GM19351 (cell line): ENCODE measurements around the gene DUSP9.

Source experiments
- ATAC-seq: cut with Tn5 transposase; IDR thresholded peaks from one replicate; pipeline ENCODE4 v1.9.1; 2021; ENCODE audit warnings: mild to moderate bottlenecking, moderate library complexity; ENCODE audit not compliant: unreplicated experiment

Gene DUSP9

DNA sequence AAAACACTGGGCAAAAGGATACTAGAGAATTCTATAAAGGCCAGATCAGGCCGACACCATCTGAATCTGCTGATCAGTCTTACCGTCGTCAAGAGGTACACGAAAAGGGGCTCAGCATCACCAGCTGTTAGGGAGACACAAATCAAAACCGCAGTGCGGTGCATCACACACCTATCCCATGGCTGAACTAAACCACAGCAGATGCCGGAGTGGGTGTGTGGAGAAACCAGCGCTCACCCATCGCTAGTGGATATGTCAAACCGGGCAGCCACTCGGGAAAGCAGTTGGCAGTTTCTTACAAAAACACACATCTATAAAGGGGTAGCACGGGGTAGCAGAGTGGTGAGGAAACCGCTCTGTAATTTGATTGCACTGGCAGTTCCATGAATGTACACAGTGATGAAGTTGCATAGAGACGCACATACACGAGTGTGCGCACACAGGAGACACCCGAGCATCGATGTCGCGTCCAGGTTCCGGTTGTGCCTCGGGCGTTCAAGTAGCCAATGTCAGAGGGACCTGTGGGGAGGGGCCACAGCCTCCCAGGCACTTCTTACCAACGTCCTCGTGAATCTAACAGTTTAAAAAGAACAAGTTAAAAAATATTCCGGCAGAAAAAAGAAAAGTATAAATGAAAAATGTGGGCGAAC lies 24.9 kb upstream of the DUSP9 start:
- ATAC-seq, result no peak

DNA sequence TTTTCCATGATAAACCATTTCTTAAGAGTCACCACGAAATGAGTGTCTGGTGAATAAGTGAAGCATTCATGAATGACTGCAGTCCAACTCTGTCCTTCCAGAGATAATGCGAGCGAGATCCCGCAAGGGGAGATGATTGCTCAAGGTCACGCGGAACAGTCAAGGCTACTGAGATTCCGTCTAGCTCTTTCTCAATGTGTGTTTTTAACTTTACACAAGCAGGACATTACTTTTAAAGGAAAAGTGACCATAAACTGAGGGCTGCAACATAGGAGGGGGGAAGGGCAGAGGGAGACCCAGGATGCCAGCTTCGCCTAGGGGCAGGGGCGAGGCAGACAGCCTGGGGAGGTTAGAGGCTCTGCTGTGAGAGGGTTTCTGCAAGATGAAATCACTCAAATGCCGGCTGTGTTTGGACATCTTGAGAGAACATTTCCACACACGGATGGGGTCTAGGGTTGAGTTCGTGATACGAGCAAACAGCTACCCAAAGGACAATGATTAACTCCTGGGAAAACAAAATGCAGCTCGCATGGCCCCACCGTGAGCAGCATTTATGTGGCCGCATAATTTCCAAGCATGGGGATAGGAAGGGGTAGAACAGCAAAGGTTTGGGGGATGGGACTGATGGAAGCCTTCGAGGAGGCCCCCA lies 24.2 kb upstream of the DUSP9 start:
- no peak for ATAC-seq

DNA sequence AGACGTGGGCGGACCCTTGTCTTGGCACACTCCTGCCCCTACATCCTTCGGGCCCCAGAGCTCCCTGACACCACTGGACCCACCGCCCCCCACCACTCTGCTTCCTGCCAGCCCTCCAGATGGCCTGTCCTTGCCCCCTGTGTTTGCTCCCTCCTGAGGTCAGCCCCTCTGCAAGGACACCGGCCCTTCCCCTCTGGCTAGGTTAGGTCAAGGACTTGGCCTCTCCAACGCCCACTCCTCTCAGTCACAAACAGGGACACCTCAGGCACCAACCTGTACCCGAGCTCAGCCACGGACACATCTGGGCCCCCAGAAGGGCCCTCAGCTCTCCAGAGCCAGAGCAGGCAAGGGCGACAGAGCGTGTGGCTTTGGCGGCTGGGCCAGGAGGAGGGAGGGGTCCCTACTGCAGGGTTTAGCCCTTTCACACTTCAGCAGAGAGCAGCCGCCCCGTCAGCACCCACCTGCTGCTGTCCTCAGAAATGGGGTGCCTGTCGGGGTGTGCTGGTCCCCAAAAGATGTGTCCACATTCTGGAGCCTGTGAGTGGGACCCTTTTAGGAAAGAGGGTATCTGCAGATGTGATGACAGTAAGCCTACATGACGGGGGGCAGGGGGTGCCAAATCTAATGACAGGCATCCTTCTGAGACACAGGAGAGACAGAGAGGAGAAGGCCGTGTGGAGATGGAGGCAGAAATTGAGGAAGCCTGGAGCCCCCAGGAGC lies 23.5 kb upstream of the DUSP9 start:
- no peak for ATAC-seq

DNA sequence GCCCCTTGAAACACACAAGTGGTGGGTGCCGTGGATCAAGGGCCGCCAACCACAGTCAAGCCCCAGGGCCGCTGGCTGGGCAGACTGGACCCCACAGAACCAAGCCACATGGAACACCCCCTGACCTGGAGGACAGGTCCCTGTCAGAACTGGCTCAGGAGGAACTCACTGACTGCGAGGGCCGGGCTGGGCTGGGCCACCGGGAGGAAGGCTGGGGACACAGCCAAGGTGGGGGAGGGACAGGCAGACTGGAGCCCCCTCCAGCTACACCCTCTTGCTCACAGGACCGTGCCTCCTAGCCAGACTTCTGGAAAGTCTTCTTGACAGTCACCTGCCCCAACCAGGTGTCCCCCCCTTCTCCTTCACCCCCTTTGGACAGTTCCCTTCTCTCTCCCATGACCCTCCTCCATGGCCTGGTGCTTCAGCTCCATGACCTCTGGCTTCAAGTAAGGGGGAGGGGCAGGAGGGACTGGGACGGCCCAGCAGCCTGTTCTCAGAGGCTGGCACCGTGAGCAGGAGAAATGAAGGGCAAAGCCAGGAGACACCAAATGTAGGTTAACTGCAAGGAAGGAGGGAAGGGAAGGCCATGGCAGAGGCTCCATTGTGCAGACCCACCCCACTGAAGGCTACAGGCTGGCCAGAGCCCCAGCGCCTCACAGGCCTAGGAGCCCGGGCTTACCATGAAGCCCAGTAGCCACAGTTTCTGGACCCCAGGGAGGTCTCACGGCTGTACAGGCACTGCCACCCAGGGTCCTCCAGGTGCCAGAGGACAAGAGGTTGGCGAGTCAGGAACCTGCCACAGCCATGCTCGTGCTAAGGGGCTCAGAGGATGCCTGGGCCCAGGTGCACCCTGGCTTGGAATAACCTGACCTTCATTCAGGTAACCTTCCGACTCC lies 22.6 kb upstream of the DUSP9 start:
- no peak for ATAC-seq

DNA sequence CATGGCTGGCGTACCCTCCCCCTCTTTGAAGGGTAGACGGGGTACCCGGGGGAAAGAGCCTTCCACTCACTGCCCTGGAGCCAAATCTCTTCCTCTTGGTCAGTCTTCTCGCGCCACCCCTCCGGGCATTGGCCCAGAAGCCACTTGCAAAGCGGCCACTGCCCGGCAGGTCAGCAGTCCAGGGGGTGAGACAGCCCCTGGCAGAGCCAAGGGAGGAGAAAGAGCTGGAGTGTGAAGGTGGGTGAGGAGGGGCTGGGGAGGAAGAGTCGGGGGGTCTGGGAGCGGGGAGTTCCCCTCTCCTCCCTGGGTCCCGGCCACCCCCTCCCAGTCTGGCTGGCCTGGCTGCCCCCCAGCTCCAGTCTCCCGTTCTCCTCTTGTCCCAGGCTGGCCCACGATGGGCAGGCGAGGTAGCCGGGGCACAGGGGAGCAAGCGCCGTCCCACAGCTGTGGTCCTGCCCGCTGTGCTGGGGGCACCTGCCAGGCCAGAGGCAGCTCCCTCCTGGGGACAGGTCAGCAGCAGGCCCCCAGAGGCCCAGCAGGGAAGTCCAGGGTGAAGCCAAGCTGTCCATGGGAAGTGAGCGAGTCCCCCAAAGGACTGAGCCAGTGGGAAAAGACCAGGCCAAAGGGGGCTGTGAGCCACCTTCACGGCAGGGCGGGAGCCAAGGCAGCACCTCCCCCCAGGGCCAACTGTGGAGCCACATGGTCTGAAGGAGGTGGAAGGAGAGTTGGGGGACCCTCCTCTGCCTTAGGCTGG lies 21.6 kb upstream of the DUSP9 start:
- ATAC-seq, result no peak

DNA sequence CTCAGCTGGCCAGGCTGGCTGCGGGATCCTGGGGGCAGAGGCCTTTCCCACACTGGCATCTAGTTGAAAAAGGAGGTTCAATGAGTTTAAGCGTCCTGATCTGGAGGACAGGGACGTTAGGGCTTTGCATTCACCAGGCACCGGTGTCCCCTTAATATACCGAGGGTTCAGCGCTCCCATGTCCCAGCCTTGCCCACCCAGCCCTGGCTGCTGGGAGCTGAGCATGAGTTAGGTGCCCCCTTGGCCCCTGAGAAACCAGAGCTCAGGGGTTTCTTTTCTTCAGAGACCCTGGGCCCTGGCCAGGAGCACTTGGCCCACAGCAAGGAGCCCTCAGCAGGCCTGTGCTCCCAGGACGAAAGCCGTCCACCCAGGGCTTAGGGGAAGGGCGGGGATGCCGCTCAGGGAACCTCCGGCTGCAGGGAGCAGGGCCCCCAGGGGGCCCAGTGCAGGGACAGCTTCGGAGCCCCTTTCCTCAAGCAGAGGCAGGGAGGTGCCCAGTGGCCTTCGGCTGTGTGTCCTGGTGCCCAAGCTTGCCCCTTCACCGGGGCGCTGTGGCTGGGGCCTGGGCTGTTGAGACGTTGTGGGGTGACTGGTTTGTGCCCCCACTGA lies 20.9 kb upstream of the DUSP9 start:
- no peak for ATAC-seq

DNA sequence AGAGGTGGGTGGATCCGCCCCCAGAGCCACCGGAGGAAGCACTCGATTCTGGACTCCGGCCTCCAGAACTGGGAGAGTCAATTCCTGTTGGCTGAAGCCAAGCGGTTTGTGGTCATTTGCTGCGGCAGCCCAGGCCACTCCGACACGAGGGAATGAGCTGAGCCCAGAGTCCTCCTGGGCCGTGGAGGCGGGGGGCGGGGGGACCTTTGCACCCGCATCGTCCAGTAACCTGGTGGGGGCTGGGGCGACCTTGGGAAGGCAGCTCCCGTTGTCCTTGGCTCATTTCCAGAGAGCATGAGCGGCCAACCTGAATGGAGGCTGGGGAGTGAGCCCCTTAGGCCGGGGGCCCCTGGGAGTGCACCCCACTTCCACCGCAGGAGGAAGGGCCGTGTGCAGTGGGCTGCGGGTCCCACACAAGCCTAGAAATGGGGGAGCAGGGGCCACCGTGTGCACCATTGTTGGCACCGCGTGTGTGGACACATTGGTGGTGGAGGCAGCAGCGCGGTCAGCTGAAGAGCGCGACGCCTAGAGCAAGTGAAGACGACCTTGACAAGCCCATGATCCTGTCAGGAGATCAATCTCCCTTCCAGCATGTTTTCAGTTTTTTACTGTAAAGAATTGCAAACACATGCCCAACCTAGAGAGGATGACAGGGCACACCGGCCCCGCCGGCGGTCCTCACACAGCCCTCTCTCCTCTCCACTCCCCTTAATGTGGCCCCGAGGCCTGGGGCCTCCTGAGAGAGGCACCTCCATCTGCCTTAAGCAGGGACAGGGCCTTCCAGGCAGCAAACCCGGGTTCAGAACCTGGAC lies 19.9 kb upstream of the DUSP9 start:
- ATAC-seq, result no peak

DNA sequence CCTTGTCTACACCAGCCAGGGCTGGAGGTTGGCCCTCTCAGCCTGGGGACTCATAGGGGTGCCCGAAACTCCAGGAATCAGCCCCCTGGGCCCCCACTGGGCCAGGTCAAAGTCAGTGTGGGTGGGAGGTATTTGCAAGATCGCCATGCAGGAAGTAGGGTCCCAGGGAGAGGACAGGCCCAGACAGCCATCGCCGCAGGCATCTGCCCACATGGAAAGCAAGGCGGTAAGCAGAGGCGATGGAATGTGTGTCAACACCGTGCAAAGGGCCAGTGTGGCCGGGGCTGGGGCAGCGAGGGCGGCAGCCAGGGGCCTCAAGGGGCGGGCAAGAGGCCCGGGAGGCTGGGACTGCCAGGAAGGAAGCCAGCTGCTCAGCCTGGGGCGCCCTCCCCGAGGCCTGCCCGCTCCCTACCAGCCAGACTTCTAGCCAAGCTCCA lies 19.3 kb upstream of the DUSP9 start:
- no peak for ATAC-seq

DNA sequence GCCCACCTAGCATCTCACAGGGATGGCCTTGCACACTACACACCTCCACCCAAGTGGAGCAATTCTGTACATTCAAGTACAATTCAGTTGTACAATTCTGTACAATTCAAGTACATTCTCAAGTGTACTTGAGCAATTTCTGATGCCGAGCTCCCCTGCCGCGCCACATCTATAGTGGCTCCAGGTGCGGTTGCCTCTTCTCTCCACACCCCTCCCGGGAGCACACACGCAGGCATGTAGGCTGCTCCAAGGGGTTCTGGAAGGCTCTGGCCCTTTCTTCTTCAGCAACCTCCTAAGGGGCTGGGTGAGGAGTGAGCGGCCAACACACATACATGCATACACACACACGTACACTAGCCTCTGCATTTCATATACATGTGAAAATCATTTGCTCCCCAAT lies 18.9 kb upstream of the DUSP9 start:
- no peak for ATAC-seq

DNA sequence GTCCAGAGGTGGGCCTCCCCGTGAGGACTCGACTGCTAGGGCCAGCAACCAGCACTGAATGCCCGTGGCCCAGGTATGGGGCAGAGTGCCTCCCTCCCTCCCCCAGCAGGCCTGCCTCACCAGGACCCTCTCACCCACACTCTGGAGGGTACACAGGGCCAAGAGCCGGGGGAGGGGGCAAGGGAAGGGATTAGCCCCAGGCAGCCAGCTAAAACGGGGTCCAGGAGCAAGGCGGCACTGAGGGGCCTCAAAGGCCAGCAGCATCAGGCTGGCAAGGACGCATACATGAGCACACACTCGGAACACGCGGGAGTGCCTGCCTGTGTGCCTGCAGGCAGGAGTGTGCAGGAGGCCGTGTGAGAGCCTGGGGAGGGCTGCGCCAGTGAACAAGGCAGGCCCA lies 18.3 kb upstream of the DUSP9 start:
- no peak for ATAC-seq

DNA sequence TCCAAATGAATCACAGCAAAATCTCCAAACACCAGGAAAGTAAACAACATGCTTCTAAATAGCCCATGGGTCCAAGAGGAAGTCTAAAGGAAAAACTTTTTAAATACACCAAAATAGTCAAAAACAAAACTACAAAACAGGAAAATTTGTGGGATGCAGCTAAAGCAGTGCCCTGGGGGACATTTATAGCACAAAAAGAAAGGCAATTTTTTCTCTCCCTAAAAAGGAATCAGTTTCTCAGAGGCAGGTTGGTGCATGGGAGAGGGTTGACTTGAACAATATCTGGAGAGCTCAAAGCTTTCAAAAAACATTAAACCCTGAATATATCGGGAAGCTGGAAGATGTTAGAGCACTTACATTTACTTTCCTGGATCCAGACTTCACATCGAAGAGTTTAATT lies 15.7 kb upstream of the DUSP9 start:
- ATAC-seq, result no peak

DNA sequence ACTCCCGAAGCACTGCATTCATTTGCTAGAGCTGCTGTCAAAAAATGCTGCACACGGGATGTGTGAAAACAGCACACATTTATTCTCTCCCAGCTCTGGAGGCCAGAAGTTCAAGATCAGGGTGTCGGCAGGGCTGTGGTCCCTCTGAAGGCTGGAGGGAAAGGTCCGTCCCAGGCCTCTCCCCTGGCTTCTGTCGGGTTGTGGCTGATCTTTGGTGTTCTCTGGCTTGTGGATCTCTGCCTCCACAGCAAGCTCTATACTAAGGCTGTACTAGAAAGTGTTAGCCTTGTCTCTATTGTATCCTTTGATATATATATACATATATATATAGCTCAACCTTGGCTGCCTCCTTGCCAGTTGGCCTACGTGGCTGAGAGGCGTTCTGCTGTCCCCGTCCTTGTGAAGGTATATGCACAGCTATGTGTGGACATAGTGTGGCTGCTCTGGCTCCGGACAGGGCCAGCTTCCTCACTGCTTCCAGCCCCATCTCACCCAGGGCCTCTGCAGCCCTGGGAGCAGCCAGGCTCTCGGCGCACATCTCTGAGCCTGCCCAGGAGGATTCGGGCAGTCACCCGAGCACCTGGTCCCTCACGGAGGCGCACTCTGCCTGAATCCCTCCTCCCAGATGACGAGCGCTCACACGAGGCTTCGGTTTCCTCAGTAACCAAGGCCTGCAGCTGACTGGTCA lies 15.0 kb upstream of the DUSP9 start:
- no peak for ATAC-seq

DNA sequence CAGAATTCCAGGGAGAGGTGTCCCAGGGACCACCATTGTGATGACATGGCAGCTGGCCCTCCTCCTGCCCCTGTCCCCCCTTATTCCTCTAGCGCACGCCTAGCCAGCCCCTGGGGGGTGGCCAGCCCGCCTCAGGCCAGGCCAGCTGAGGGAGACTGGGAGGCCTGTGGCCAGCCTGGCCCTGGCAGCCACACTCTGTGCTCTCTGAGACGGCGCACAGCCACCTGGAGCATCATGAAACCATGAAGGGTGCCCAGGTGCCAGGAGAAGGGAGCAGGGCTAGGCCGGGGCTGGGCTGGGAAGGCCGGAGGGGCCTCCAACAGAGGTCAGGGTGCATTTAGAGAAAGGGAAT lies 14.4 kb upstream of the DUSP9 start:
- no peak for ATAC-seq

DNA sequence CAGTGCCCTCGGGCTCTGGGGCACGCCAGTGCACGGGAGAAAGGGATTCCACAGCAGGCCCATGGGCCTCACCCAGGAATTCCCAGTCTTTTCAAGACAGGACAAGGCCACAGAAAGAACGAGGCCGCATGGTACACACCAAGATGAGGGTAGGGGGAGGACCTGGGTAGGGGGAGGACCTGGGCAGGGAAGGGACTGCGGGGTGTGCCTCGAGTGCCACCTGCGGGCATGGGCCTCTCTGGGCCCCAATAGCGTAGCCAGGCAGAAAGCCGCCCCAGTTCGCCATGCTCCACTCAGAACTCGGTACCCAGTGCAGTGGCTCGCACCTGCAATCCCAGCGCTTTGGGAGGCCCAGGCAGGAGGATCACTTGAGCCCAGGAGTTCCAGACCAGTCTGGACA lies 14.0 kb upstream of the DUSP9 start:
- no peak for ATAC-seq

DNA sequence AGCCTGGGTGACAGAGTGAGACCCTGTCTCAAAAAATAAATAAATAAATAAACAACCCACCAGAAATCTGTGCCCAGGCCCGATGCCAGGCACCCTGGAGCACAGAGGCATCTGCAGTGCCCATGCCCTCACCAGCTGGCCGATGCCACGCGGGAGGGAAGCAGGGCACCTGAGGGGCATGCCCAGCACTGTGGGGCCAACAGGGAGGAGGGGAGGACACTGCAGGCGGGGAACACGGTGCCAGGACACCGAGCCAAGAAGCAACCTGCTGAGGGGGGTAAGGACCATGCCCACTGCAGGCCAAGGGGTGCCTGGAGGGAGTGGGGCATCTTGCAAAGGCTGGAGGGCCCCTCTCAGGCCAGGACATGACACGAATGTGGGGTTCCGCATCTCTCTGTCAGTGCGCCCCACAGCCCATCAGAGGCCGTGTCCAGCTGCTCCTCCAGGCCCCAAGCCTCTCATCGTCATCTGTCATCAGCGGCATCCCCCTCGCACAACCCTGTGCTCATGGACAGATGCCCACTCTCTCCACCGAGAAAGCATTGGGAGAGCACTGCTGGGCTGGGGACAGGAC lies 13.3 kb upstream of the DUSP9 start:
- no peak for ATAC-seq

DNA sequence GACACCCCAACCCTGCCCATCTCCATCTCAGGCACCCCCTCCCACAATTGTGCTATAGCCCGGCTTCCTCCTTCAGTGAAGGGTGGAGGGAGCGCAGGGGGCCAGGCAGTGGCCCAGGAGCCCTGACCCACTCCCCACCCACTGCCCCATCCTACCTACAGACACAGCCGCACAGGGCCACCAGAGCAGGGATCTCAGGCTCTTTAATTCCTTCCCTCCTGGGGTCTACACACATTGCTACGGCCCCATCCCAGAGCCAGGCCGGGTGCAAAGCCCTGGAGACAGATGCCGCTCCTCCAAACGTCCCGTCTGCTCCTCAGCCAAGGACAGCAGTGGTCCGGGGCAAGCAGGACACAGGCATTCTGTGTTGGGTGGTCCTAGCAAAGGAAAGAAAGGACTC lies 12.8 kb upstream of the DUSP9 start:
- ATAC-seq, result no peak

DNA sequence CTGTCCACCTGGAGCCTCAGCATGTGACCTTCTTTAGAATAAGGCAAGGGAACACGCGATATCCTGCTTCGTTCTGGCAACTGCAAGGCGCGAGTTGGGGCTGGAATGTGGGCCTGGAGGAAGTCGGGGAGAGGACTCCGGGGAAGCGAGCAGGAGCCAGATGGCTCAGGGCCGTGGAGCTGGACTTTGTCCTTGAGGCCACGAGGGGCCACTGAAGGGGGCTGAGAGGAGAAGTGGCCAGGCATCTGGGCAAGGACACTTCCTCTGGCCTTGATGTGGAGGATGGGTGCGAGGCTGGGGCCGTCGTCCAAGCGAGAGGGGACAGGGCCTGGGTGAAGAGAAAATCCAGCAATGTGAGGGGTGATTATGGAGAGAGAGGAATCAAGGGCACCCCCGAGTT lies 12.2 kb upstream of the DUSP9 start:
- no peak for ATAC-seq

DNA sequence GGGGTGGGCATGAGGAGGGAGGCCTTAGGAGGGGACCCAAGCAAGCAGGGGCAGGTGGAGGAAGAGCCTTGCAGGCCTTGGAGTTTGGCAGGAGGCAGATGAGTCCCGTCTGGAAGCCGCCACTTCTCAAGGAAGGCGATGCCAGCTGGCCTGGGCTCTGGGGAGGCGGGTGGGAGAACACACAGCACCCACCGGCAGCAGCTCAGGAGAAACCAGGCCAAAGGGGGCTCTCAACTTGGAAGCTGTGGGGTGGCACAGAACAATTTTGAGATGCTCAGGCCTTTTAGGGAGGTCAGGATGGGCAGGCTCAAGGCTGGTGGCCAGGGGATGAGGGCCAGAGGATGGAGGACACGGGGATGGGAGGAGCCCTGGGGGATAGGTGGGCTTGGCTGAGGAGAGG lies 11.6 kb upstream of the DUSP9 start:
- ATAC-seq, result no peak
